ENCODE results near the gene RNU7-1.

The RNU7-1 gene

DNA sequence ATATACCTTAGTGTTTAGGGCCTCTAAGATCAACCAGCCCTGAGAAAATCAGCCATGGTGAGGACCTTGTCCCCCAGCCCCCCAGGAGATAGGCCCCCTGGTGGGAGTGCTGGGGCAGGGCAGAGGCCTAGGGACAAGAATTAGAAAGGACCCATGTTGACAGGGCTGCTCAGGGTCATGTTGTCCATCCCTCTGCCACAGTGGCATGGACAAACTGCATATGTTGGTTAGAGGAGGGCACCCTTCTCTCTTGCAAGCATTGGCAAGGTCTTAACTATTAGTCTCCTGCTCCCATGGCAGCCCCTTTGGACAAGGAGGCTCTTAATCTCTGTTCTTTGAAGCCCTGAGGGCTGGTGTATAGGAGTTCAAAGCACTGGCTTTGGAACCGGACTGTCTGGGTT is 6.8 kb downstream of the RNU7-1 start:
- peak in 3 of 10 donors; percentile 8 to 50 (median 32) for DNase-seq
- intact Hi-C loops (cut with DNase I): no loop called here

DNA sequence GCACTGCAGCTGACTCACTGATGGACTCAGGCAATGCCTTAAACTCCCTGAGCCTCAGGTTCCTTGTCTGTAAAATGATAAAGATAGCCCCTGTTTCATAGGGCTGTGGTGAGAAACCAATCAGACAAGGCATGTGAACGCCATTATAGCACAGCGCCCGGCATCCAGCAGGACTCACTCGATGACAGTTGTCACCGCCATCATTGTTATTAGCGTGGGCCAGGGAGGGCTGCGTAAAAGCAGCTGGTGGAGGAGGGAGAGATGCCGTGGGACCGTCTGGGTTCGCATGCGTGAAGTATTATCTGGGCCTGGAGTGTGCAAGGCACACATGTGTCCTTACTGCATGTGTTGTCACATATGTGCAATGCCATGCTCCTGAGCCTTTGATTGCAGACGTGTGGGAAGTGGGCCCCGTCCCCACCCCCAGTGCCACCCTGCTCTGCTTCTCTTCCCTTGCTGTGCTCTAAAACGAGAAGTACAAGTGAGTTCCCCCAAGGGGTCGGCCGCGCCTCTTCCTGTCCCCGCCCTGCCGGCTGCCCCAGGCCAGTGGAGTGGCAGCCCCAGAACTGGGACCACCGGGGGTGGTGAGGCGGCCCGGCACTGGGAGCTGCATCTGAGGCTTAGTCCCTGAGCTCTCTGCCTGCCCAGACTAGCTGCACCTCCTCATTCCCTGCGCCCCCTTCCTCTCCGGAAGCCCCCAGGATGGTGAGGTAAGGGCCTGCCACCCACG is 7.4 kb downstream of the RNU7-1 start, which contains the start of gene PTPN6:
TSS of gene PTPN6 (plus strand) at position 546 of the 730 bp plus-strand sequence. CDS start at position 703, 157 bp downstream.
- intact Hi-C loops (cut with DNase I): no loop called here
- peak in 4 of 10 donors; percentile 30 to 88 (median 81) for DNase-seq

DNA sequence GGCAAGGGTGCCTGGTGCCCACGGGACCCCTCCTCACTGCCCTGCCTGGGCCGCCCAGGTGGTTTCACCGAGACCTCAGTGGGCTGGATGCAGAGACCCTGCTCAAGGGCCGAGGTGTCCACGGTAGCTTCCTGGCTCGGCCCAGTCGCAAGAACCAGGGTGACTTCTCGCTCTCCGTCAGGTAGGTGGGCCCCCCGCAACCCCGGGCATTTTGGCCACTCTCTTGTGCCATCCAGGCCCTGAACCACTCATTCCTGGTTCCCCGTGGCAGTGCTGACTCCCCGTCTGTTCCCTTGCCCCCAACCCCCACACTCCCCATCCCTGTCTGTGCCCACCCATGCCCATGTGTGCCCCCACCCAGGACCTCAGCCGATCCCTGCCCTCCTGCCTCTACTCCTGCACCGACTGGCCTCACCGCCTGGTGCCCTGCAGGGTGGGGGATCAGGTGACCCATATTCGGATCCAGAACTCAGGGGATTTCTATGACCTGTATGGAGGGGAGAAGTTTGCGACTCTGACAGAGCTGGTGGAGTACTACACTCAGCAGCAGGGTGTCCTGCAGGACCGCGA is 8.0 kb downstream of the RNU7-1 start:
- DNase-seq: peak in 3 of 10 donors; percentile 51 to 84 (median 72)
- intact Hi-C loops (cut with DNase I): no loop called here

DNA sequence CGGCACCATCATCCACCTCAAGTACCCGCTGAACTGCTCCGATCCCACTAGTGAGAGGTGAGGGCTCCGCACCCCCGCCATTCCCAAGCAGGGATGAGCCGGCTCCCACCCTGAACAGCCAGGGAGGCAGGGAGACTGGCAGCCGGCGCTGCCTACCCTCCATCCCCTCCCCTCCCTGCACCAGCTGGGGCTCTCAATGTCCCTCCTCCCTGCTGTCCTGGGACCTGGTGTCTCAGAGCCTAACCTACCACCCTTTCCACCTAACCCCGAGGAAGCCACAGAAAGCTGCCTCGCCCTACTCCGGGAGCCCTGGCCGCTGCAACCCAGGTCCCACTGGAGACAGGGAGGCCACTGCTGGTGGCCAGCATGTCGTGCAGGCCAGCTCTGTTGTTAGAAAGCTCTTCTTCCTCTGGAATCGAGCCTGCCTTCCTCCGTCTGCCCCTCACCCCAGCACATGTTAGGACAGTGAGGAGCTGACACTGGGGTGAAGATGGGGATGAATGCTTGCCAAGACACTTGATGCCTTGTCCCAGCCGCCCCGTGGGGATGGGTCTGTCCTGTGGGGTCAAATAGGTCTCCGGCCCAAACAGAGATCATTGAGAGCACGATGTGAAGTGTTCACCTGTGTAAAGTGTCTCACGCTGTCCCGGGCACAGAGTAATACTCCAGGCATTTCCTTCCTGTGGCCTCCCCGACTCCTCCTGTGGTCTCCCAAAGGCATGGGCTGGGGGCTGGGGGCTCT is 8.7 kb downstream of the RNU7-1 start:
- intact Hi-C loops (cut with DNase I): no loop called here
- peak in 3 of 10 donors; percentile 47 to 73 (median 60) for DNase-seq

GRCh38 chr12:6952863-6953441 is 9.3 kb downstream of the RNU7-1 start:
- peak in 3 of 10 donors; percentile 35 to 64 (median 37) for DNase-seq
- intact Hi-C loops (cut with DNase I): no loop called here

DNA sequence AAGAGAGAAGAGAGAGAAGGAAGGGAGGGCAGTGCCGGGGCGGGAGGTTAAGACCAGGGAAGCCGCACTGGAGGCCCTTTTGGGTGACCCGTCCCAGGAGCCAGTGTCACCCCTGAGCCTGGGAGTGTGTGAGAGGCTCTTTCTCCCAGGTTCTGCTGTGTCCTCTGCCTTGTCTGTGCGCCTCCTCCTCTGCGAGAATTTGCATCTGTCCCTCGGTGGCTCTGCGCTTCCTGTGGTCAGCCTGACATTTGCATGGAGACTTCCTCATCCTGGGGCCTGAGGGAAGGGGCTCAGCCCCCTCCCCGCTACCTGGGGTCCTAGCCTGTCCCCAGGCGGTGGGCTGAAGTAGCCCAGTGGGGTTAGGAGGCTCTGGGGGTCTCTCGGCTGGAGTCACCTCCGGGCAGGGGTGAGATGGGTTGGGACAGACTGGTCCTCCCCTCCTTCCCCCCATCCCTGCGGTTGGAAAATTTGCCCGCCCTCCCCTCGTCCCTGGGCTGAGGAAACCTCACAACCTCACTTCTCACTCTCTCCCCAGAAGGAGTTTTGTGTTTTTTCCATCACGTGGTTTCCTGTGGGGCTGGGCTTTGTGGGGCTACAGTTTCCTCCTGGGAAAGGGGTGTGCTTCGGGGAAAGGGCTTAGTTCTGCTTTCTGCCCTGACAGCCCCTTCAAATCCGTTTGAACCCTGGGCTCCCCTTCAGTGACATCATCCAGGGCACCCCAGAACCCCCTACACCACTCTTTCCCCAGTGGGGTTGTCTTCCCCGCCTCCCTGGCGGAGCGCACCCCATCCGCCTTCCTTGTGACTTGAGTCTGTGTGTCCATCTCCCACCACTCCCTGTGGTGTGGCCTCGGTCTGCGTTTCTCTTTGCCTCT is 10.1 kb downstream of the RNU7-1 start:
- peak in 3 of 10 donors; percentile 66 to 85 (median 72) for DNase-seq
- intact Hi-C loops (cut with DNase I): no loop called here

DNA sequence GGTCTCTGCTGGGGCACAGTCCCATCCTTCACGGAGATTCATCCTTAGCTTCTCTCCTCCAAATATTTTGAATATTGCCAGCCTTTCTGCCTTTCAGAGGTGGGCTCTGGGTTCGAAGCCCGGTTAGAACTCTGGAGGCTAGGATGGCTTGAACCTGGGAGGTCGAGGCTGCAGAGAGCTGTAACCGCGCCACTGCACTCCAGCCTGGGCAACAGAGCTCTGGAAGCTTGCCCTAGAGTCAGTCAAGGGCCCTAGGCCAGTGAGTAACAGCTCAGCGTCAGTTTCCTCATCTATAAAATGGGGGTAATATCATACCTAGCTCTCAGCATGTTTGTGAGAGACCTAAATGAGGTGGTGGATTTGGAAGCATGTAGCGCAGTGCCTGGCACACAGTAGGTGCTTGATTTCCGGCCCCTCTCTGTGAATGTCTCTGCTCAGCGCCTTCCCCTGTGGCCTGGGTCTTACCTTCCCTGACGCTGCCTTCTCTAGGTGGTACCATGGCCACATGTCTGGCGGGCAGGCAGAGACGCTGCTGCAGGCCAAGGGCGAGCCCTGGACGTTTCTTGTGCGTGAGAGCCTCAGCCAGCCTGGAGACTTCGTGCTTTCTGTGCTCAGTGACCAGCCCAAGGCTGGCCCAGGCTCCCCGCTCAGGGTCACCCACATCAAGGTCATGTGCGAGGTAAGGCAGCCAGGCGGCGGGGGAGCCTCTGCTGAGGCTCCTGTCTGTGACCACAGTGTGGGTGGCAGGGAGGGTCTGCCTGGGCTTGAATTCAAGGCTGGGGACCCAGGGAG is 10.9 kb downstream of the RNU7-1 start:
- intact Hi-C loops (cut with DNase I): no loop called here
- peak in 3 of 10 donors; percentile 32 to 67 (median 46) for DNase-seq

- intact Hi-C loops (cut with DNase I): no loop called here
- DNase-seq: peak in 3 of 10 donors; percentile 34 to 65 (median 37)
These were observed 11.7 kb downstream of the RNU7-1 start for GRCh38 chr12:6955108-6956020.

- DNase-seq: peak in 3 of 10 donors; percentile 66 to 72 (median 67)
These were observed 12.6 kb downstream of the RNU7-1 start for GRCh38 chr12:6956021-6956727.

GRCh38 chr12:6957151-6957701 is 13.6 kb downstream of the RNU7-1 start:
- DNase-seq: peak in 3 of 10 donors; percentile 49 to 74 (median 69)
- intact Hi-C loops (cut with DNase I): no loop called here

More at GRCh38 chr12:6956021-6956727, 12.6 kb downstream of the RNU7-1 start:
- intact Hi-C loops (cut with DNase I): no loop called here

DNA sequence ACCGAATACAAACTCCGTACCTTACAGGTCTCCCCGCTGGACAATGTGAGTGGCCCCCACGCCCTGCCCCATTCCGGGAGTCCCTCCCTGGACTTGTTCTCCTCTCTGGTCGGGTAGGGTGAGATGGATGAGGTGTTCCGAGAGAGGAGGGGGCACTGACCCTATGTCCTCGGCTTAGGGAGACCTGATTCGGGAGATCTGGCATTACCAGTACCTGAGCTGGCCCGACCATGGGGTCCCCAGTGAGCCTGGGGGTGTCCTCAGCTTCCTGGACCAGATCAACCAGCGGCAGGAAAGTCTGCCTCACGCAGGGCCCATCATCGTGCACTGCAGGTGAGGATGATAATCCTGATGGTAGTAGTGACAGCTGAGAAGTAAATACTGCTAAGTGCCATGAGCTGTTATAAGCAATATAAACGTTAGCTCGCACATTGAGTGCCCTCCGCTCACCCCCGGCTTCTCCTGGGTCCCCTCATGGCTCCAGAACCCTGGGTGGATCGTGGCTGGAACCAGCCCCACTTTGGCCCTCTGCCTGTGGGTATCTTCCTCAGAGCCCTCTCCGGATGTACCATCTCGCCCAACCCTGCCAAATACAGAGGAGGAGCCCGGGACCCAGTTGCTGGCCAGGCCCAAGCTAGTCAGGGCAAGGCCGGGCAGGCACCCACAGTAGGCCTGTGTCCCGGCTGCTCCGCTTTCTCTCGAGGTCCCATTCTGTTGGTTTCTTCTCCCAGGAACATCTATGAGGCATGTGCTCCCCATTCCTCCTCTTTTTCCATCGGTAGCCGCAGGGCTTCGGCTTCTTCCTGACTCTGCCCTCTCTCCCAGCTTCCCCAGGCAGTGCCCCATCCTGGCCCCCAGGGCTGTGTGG is 14.4 kb downstream of the RNU7-1 start:
- intact Hi-C loops (cut with DNase I): no loop called here
- peak in 3 of 10 donors; percentile 50 to 78 (median 77) for DNase-seq

DNA sequence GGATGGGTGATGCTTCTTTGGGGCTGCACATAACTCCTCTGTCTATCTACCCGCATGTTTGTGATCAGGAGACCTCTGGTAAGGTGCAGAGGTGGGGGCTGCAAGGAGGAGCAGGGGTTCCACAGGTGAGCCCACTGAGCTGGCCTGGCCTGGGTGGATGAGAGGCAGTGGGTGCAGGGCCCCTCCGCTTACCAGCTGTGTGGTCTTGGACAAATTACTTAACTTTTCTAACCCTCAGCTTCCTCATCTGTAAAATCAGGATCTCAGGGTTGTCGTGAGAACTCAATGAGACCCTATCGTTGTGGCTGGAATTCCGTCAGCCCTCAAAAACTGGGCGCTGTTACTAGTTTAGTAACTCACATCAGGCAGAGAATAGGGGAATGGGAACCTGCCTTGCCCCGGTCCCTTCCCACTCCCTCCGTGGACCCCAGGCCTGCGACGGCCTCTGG is 15.0 kb downstream of the RNU7-1 start:
- intact Hi-C loops (cut with DNase I): no loop called here
- DNase-seq: peak in 1 of 10 donors; percentile 66

DNA sequence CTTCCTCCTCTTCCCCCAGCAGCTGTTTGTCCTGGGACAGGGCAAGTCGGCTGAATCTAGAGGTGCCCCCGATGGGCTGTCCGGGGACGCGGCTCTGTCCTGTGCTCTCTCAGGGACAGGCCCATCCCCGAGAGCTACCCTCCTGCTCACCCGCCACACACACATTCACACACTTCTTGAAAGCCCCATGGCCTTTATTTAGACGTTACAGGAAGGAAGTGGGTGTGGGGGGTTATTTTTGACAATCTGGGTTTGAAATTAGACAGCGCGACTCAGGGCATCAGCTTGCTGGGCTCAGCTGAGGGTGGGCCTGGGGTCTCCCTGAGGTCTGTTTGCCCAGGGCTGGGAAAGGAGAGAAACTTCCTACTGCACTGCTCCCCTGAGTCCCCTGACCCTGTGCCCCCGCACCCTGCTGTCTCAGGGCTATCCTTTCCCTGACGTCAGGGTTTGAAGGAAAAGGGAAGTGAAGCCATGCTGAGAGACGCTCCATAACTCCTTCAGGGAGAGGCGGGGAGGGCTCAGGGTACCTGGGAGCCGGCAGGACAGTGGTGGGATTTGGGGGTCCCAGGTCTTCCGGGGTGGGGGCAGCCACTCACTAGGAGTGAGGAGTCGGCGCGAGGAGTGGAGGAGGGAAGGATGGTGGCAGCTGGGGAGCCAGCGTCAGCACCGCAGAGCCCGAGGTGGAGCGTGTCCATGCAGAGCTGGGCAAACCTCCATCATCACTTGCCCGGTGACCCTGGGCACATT is 15.6 kb downstream of the RNU7-1 start:
- intact Hi-C loops (cut with DNase I): no loop called here
- DNase-seq: peak in 3 of 10 donors; percentile 60 to 80 (median 68)

DNA sequence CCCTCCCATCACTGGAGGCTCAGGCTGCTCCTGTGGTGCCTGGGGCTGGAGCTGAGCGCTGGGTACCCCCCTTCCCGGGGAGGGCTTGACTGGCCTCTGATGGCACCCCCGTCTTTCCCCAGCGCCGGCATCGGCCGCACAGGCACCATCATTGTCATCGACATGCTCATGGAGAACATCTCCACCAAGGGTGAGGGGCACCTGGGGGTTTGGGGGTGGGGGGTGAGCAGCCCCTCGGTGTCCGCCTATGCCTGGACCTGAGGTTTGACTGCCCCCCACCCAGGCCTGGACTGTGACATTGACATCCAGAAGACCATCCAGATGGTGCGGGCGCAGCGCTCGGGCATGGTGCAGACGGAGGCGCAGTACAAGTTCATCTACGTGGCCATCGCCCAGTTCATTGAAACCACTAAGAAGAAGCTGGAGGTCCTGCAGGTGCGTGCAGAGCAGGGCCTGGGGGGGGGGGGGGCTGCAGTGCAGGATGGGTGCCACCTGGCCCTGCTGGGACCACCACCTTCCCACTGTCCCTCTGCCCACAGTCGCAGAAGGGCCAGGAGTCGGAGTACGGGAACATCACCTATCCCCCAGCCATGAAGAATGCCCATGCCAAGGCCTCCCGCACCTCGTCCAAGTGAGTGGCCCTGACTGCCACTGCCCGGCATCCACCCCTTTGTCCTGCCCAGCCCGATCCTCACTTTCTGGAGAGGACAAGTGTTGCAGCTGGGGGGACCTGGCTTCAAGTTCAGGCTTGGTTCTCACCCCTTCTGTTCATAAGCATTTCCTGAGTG is 16.4 kb downstream of the RNU7-1 start:
- intact Hi-C loops (cut with DNase I): no loop called here
- DNase-seq: peak in 3 of 10 donors; percentile 57 to 78 (median 66)

Data from posterior cingulate gyrus (tissue), 11 donors.